ENCODE data around the gene UMAD1.

The UMAD1 gene

DNA sequence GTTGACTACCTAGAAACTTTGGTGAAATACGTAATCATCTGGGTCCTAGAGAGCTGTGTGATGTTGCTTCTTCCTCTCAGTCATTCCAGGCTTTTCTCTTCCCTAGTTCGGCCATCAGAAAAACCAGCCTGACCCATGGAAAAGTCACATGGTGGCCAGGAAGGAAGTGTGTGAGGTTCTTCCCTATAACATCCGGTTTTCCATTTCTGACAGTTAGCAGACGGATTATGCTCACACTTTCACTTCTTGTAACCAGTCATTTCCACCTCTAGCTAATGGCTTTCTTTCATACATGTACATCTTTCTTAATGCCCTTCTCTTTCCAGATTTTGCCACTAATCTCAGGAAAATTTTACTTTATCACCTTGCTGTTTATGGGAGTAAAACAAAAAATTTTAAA, 218.0 kb downstream of the UMAD1 start:
- no peak for ATAC-seq
- TF ChIP-seq TCF4 (CRISPR knock-in tag; IDR thresholded peaks at IDR 0.05; ENCODE audit: borderline replicate concordance) (no peak), PPARA (CRISPR knock-in tag; IDR thresholded peaks at IDR 0.05; ENCODE audit: borderline replicate concordance) (no peak), OSR1 (CRISPR knock-in tag; IDR thresholded peaks at IDR 0.05) (no peak), ZNF565 (CRISPR knock-in tag; conservative IDR thresholded peaks at IDR 0.05; ENCODE audit: low read depth) (no peak), GLIS3 (CRISPR knock-in tag; IDR thresholded peaks at IDR 0.05) (no peak), ZFP30 (CRISPR knock-in tag; IDR thresholded peaks at IDR 0.05) (no peak), TOX (CRISPR knock-in tag; IDR thresholded peaks at IDR 0.05; ENCODE audit: borderline replicate concordance) (no peak), ZNF8 (CRISPR knock-in tag; IDR thresholded peaks at IDR 0.05) (no peak), SNAI2 (CRISPR knock-in tag; IDR thresholded peaks at IDR 0.05) (no peak), ARNTL (CRISPR knock-in tag; IDR thresholded peaks at IDR 0.05; ENCODE audit: borderline replicate concordance, low read depth) (no peak), ESRRG (CRISPR knock-in tag; IDR thresholded peaks at IDR 0.05) (no peak), ISL1 (CRISPR knock-in tag; IDR thresholded peaks at IDR 0.05) (no peak), ZFP3 (CRISPR knock-in tag; IDR thresholded peaks at IDR 0.05) (no peak), ZC3H10 (CRISPR knock-in tag; IDR thresholded peaks at IDR 0.05) (no peak), BACH2 (CRISPR knock-in tag; IDR thresholded peaks at IDR 0.05; ENCODE audit: borderline replicate concordance) (no peak)
- TF ChIP-seq, protein P1, sequence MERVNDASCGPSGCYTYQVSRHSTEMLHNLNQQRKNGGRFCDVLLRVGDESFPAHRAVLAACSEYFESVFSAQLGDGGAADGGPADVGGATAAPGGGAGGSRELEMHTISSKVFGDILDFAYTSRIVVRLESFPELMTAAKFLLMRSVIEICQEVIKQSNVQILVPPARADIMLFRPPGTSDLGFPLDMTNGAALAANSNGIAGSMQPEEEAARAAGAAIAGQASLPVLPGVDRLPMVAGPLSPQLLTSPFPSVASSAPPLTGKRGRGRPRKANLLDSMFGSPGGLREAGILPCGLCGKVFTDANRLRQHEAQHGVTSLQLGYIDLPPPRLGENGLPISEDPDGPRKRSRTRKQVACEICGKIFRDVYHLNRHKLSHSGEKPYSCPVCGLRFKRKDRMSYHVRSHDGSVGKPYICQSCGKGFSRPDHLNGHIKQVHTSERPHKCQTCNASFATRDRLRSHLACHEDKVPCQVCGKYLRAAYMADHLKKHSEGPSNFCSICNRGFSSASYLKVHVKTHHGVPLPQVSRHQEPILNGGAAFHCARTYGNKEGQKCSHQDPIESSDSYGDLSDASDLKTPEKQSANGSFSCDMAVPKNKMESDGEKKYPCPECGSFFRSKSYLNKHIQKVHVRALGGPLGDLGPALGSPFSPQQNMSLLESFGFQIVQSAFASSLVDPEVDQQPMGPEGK (CRISPR knock-in tag; IDR thresholded peaks at IDR 0.05; ENCODE audit: borderline replicate concordance) = no peak
- TF ChIP-seq, protein P2, sequence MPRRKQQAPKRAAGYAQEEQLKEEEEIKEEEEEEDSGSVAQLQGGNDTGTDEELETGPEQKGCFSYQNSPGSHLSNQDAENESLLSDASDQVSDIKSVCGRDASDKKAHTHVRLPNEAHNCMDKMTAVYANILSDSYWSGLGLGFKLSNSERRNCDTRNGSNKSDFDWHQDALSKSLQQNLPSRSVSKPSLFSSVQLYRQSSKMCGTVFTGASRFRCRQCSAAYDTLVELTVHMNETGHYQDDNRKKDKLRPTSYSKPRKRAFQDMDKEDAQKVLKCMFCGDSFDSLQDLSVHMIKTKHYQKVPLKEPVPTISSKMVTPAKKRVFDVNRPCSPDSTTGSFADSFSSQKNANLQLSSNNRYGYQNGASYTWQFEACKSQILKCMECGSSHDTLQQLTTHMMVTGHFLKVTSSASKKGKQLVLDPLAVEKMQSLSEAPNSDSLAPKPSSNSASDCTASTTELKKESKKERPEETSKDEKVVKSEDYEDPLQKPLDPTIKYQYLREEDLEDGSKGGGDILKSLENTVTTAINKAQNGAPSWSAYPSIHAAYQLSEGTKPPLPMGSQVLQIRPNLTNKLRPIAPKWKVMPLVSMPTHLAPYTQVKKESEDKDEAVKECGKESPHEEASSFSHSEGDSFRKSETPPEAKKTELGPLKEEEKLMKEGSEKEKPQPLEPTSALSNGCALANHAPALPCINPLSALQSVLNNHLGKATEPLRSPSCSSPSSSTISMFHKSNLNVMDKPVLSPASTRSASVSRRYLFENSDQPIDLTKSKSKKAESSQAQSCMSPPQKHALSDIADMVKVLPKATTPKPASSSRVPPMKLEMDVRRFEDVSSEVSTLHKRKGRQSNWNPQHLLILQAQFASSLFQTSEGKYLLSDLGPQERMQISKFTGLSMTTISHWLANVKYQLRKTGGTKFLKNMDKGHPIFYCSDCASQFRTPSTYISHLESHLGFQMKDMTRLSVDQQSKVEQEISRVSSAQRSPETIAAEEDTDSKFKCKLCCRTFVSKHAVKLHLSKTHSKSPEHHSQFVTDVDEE (CRISPR knock-in tag; IDR thresholded peaks at IDR 0.05) = no peak
- TF ChIP-seq, protein P3, sequence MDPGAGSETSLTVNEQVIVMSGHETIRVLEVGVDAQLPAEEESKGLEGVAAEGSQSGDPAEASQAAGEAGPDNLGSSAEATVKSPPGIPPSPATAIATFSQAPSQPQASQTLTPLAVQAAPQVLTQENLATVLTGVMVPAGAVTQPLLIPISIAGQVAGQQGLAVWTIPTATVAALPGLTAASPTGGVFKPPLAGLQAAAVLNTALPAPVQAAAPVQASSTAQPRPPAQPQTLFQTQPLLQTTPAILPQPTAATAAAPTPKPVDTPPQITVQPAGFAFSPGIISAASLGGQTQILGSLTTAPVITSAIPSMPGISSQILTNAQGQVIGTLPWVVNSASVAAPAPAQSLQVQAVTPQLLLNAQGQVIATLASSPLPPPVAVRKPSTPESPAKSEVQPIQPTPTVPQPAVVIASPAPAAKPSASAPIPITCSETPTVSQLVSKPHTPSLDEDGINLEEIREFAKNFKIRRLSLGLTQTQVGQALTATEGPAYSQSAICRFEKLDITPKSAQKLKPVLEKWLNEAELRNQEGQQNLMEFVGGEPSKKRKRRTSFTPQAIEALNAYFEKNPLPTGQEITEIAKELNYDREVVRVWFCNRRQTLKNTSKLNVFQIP (CRISPR knock-in tag; IDR thresholded peaks at IDR 0.05; ENCODE audit: borderline replicate concordance, low read depth) = no peak

DNA sequence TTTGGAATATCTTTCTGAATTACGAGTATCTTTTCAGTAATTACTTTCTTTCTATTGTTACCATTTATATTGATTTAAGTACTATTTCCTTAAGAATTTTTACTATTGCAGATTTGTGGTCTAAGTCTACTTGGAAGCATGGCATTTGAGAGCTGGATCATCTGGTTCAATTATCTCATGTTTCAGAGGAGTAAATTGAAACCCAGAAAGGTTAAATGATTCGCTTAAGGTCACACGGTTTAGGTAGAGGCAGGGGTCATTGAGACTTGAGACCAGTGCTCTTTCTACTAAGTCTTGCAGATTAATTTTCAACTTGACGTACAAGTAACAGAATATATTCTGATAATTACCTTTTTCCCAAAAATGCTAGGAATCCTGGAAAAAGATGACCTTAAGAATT, 218.9 kb downstream of the UMAD1 start:
- ATAC-seq = no peak
- TF ChIP-seq ZFP30 (CRISPR knock-in tag; IDR thresholded peaks at IDR 0.05) (no peak), ISL1 (CRISPR knock-in tag; IDR thresholded peaks at IDR 0.05) (no peak), ZFP3 (CRISPR knock-in tag; IDR thresholded peaks at IDR 0.05) (no peak), ZNF8 (CRISPR knock-in tag; IDR thresholded peaks at IDR 0.05) (no peak), RARB (CRISPR knock-in tag; IDR thresholded peaks at IDR 0.05) (no peak), ARNTL (CRISPR knock-in tag; IDR thresholded peaks at IDR 0.05; ENCODE audit: borderline replicate concordance, low read depth) (no peak), GLIS3 (CRISPR knock-in tag; IDR thresholded peaks at IDR 0.05) (no peak), ZC3H10 (CRISPR knock-in tag; IDR thresholded peaks at IDR 0.05) (no peak), TOX (CRISPR knock-in tag; IDR thresholded peaks at IDR 0.05; ENCODE audit: borderline replicate concordance) (no peak), ESRRG (CRISPR knock-in tag; IDR thresholded peaks at IDR 0.05) (no peak)
- TF ChIP-seq, protein P4, sequence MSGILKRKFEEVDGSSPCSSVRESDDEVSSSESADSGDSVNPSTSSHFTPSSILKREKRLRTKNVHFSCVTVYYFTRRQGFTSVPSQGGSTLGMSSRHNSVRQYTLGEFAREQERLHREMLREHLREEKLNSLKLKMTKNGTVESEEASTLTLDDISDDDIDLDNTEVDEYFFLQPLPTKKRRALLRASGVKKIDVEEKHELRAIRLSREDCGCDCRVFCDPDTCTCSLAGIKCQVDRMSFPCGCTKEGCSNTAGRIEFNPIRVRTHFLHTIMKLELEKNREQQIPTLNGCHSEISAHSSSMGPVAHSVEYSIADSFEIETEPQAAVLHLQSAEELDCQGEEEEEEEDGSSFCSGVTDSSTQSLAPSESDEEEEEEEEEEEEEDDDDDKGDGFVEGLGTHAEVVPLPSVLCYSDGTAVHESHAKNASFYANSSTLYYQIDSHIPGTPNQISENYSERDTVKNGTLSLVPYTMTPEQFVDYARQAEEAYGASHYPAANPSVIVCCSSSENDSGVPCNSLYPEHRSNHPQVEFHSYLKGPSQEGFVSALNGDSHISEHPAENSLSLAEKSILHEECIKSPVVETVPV (CRISPR knock-in tag; IDR thresholded peaks at IDR 0.05) = no peak
- TF ChIP-seq, protein P5, sequence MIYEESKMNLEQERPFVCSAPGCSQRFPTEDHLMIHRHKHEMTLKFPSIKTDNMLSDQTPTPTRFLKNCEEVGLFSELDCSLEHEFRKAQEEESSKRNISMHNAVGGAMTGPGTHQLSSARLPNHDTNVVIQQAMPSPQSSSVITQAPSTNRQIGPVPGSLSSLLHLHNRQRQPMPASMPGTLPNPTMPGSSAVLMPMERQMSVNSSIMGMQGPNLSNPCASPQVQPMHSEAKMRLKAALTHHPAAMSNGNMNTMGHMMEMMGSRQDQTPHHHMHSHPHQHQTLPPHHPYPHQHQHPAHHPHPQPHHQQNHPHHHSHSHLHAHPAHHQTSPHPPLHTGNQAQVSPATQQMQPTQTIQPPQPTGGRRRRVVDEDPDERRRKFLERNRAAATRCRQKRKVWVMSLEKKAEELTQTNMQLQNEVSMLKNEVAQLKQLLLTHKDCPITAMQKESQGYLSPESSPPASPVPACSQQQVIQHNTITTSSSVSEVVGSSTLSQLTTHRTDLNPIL (CRISPR knock-in tag; IDR thresholded peaks at IDR 0.05; ENCODE audit: low read depth) = no peak
- TF ChIP-seq, protein P2 (CRISPR knock-in tag; IDR thresholded peaks at IDR 0.05) = no peak

Data from SK-N-SH treated with all-trans-retinoic acid at 6 μM for 48 hours (cell line).